Neutrophil (primary cell): ENCODE data around the gene PCAT7.
"Not testable (repeated sequence)": the region's sequence is repeated elsewhere in the genome, so short reads cannot be mapped to it uniquely, and the experiment has no call there.

Experiments
- H3K27ac ChIP-seq: fragments of 200-600 bp; sonication (generic); 2 replicates; pipeline ENCODE4 v1.5.1; 2016; ENCODE audit warnings: mild to moderate bottlenecking, moderate library complexity
- H3K27me3 ChIP-seq: fragments of 200-600 bp; sonication (generic); 2 replicates; pipeline ENCODE4 v1.6.0; 2016; ENCODE audit warnings: mild to moderate bottlenecking
- H3K36me3 ChIP-seq: fragments of 200-600 bp; sonication (generic); 2 replicates; pipeline ENCODE4 v1.5.1; 2017
- H3K4me1 ChIP-seq, 2 experiments: fragments of 200-600 bp in 1 of 2; sonication (generic) in 1 of 2; 1 replicate in 1 of 2; 2 replicates in 1 of 2; pipeline versions ENCODE4 v1.5.1 to v1.6.1; 2013 to 2016; ENCODE audit warnings: low read depth in 1 of 2, low read length in 1 of 2, mild to moderate bottlenecking in 1 of 2, moderate library complexity in 1 of 2; ENCODE audit not compliant: control insufficient read depth in 1 of 2, insufficient read depth in 1 of 2
- H3K4me3 ChIP-seq, 2 experiments: fragments of 200-600 bp in 1 of 2; sonication (generic) in 1 of 2; 1 replicate in 1 of 2; 2 replicates in 1 of 2; pipeline ENCODE4 v1.5.1; 2013 to 2016; ENCODE audit warnings: low read depth in 1 of 2, low read length in 1 of 2, mild to moderate bottlenecking in 1 of 2, moderate library complexity in 1 of 2
- H3K9me3 ChIP-seq: fragments of 200-600 bp; sonication (generic); 2 replicates; pipeline ENCODE4 v1.5.1; 2016
- TF ChIP-seq, protein P1 (sequence below): fragments of 200-600 bp; sonication (generic); IDR thresholded peaks from 2 replicates; pipeline ENCODE4 v1.5.1; 2016; ENCODE audit warnings: antibody characterized with exemption

The PCAT7 gene

GRCh38 chr9:94586814-94587213 is 31.9 kb downstream of the PCAT7 start:
- TF ChIP-seq, protein P1, sequence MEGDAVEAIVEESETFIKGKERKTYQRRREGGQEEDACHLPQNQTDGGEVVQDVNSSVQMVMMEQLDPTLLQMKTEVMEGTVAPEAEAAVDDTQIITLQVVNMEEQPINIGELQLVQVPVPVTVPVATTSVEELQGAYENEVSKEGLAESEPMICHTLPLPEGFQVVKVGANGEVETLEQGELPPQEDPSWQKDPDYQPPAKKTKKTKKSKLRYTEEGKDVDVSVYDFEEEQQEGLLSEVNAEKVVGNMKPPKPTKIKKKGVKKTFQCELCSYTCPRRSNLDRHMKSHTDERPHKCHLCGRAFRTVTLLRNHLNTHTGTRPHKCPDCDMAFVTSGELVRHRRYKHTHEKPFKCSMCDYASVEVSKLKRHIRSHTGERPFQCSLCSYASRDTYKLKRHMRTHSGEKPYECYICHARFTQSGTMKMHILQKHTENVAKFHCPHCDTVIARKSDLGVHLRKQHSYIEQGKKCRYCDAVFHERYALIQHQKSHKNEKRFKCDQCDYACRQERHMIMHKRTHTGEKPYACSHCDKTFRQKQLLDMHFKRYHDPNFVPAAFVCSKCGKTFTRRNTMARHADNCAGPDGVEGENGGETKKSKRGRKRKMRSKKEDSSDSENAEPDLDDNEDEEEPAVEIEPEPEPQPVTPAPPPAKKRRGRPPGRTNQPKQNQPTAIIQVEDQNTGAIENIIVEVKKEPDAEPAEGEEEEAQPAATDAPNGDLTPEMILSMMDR = no peak
- no peaks in the 10 kb centered on the region for H3K4me1 ChIP-seq
- no peaks in the 10 kb centered on the region for H3K36me3 ChIP-seq
- no peak overlapping the region for H3K4me3 ChIP-seq
- H3K9me3 ChIP-seq = no peaks in the 10 kb centered on the region
- no peak overlapping the region for H3K27ac ChIP-seq
- H3K27me3 ChIP-seq = no peaks in the 10 kb centered on the region

GRCh38 chr9:94588681-94589080 is 33.8 kb downstream of the PCAT7 start:
- no peaks in the 10 kb centered on the region for H3K9me3 ChIP-seq
- H3K27me3 ChIP-seq = no peaks in the 10 kb centered on the region
- H3K4me3 ChIP-seq = no peak overlapping the region
- no peaks in the 10 kb centered on the region for H3K36me3 ChIP-seq
- TF ChIP-seq, protein P1 = no peak
- H3K27ac ChIP-seq = no peak overlapping the region
- no peaks in the 10 kb centered on the region for H3K4me1 ChIP-seq

DNA sequence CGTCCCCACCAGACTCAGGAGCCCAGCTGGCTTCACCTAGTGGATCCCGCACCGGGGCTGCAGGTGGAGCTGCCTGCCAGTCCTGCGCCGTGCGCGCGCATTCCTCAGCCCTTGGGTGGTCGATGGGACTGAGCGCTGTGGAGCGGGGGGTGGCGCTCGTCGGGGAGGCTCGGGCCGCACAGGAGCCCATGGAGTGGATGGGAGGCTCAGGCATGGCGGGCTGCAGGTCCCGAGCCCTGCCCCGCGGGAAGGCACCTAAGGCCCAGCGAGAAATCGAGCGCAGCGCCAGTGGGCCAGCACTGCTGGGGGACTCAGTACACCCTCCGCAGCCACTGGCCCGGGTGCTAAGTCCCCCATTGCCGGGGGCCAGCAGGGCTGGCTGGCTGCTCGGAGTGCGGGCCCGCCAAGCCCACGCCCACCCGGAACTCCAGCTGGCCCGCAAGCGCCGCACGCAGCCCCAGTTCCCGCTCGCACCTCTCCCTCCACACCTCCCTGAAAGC is 36.2 kb downstream of the PCAT7 start:
- not testable (repeated sequence) for H3K9me3 ChIP-seq

DNA sequence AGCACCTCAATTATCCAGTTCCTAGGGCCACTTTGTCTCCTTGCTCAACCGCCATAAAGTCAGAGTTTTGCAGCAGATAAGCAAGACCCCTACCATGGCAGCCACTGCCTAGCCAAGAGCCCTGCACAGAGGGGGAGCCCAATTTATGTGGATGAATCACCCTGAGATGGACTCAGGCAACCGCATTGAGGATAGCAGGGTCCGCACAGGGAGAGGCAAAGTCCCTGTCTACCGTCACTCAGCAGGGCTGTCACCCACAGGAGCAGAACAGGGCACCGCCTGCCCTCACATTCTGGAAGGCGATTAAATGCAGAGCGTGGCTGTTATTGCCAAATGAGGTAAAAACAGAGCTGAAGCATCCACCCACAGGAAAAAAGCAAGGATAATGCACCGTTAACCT is 37.0 kb downstream of the PCAT7 start:
- Histone ChIP-seq H3K4me1 (no peaks in the 10 kb centered on the region), H3K27me3 (no peaks in the 10 kb centered on the region), H3K27ac (no peak overlapping the region), H3K36me3 (no peaks in the 10 kb centered on the region), H3K4me3 (no peak overlapping the region), H3K9me3 (no peaks in the 10 kb centered on the region)
- TF ChIP-seq, protein P1 = no peak

More for the DNA sequence above, 36.2 kb downstream of the PCAT7 start:
- H3K27ac ChIP-seq, H3K27me3 ChIP-seq, H3K4me3 ChIP-seq, H3K36me3 ChIP-seq, H3K4me1 ChIP-seq: not testable (repeated sequence)

DNA sequence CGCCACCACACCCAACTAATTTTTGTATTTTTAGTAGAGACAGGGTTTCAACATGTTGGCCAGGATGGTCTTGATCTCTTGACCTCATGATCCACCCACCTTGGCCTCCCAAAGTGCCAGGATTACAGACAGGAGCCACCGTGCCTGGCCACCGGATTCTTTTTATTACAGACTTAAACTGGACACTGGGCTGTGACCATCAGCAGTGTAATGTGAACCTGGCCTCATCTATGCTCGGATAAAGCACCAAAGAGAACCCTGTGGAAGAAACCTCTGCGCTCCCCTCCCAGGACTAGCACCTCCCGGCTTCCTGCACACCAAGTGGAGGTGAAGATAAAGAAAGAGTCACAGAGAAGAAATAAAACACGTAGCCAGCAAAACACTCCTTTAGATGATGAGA is 37.8 kb downstream of the PCAT7 start:
- H3K27ac ChIP-seq, H3K4me3 ChIP-seq, H3K4me1 ChIP-seq, H3K36me3 ChIP-seq, H3K9me3 ChIP-seq, H3K27me3 ChIP-seq: not testable (repeated sequence)

- H3K4me3 ChIP-seq = no peak within 1 kb of the TSS
- no peaks in the 10 kb centered on the region for H3K27me3 ChIP-seq
- H3K4me1 ChIP-seq = no peaks in the 10 kb centered on the region
- no peaks in the 10 kb centered on the region for H3K36me3 ChIP-seq
- TF ChIP-seq, protein P1 = no peak
- H3K9me3 ChIP-seq = no peaks in the 10 kb centered on the region
- no peak within 1 kb of the TSS for H3K27ac ChIP-seq
Observed at GRCh38 chr9:94593459-94594345, 38.8 kb downstream of the PCAT7 start, which contains the start of gene FBP2. TSS of gene FBP2 (minus strand) at chr9:94593824. CDS start at chr9:94593726, 98 bp downstream.
